GM08714 (cell line): ENCODE measurements around the gene STPG4.

Source experiments
- H3K4me3 ChIP-seq: fragments of 200-500 bp; sonication (Bioruptor generic); 2 replicates; pipeline ENCODE4 v1.5.1; 2014; ENCODE audit warnings: mild to moderate bottlenecking, low read length, inconsistent platforms
- ZNF274 ChIP-seq: IDR thresholded peaks from 2 replicates; pipeline ENCODE4 v1.6.1; 2012; ENCODE audit warnings: mild to moderate bottlenecking, low read depth, low read length

STPG4 gene

DNA sequence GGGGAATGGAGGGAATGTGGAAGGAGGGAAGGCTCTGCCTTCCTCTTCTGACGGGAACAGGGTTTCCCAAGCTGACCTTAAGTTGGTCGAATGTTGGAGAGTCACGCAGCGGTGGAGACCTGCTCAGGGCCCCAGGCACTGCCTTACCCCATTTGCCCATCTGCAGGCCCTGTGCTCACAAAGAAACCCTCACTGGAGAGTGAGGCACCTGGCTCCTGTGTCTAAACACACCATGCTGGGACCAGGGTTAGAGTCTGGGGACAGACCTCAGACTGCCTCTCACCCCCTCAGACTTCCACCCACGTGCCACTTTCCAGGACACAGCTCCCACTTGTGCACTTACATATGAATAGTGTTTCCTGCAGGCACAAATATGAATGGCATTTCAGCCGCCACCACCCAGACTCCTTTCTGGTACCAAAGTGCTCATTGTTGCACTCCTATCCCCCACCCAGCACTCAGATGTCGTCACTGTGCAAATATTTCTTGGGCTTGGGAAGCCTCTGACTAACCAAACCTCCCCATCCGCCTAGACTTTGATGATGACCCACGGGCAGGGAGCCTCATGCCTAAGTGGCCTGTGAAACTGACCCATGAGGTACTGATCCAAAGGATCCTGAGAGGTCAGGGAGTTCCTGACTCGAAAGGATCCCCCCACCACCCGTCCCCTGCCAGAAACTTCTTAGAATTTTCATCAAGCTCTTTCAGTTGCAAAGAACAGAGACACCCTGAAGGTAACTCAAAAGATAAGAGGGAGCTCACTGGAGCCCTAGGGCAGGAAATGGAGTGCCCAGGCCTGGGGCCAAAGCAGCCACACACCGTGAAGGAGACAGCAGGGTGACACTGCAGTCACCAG, 78.3 kb downstream of the STPG4 start:
- no peak overlapping the region for H3K4me3 ChIP-seq
- no peak for TF ChIP-seq ZNF274

DNA sequence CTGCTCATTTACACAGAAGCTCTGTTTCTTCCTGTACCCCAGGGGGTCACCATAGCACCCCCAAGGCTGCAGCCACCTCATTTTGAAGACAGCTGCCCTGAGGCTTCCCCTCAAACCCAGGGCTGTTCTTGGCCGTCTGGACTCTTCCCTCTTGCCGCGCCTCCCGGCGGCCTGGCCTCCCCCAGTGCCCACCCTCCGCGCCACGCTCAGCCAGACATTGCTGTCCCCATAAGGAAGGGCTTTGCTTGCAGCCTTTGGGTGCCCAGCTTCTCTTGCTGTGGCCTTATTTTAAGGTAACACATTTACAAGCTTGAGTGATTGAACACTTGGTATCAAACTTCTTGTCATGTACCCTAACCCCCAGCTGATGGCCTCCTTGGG, 79.0 kb downstream of the STPG4 start:
- H3K4me3 ChIP-seq, result no peak overlapping the region
- TF ChIP-seq ZNF274, result no peak

DNA sequence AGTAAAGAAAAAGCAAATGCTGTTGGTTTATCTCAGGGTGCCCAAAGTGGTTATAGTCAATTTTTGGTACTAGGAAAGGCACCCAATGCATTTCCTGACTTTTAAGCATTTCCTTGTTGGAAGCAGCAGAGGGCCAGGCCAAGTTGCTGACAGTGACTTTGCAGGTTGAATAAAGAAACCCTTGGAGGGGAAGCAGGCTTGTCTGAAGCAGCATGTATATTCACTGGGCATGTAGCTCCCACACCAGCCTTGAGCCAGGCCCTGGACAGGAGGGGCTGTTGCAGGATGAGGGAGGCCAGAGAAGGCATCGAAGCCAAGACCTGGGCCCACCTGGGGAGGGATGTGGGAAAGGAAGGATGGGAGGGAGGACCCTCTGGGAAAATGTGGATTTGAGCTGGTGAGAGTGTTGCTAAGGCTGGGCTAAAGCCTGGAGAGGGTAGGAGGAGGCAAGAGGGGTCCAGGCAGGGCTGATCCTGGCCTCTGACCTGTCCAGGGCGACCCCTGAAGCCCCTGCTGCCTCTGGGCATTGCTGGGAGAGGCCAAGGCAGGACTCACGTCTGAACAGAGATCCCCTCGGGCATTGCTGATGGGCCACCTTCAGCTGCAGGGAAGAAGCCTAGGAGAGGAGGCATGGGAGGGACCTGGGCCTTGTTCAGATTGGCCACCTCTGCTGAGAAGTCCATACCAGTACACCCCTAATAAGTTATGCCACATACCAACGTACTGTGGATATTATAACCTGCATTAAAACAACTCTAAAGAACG, 79.6 kb downstream of the STPG4 start:
- no peak for TF ChIP-seq ZNF274
- H3K4me3 ChIP-seq, result no peak overlapping the region

DNA sequence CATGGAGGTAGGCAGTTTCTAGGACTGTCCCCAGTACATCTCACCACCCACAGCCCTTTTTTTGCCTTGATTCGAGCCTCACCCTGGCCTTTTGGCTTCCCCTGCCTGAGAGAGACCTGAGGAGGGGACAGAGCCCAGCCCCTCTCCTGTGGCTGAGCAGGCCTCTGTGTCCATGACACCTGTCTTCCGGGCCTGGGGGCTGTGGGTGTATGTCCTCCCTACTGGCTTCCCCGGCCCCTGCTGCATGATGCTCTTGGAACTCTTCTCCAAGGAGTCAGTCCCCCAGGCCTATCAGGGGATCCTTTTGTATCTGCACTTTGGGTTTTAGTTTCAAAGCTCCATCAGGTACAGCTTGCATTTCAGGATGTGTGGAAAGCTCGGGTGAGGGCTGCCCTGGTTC, 80.4 kb downstream of the STPG4 start:
- H3K4me3 ChIP-seq, result no peak overlapping the region
- TF ChIP-seq ZNF274, result no peak

DNA sequence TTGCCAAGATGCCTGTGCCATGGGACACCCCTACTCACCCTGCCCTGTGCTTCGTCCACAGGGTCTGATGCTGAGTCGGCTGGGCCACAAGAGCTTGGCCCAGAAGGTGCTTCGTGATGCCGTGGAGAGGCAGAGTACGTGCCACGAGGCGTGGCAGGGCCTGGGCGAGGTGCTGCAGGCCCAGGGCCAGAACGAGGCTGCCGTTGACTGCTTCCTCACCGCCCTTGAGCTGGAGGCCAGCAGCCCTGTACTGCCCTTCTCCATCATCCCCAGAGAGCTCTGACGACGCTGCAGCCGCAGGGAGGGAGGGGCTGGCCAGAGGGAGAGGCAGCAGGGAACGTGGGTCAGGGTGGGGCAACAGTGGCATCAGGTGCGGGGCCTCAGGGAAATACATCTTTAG, 81.5 kb downstream of the STPG4 start:
- TF ChIP-seq ZNF274, result no peak
- no peak overlapping the region for H3K4me3 ChIP-seq

DNA sequence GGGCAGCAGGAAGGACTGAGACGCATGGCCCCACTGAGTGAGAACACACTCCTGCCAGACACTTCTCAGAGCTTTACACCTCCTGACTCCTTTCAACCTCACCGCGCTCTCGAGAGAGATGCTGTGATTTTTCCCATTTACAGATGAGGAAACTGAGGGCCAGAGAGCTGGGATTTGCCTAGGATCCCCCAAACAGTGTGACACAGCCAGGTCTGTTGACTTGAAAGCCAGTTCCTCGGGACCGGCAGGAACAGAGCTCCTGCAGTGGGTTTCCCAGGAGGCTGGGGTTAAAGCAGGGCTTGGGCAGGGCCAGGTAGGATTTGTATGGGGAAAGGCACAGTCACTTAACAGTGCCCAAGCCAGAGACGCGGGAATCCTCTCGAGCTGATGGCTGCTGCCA, 81.9 kb downstream of the STPG4 start:
- no peak overlapping the region for H3K4me3 ChIP-seq
- TF ChIP-seq ZNF274, result no peak

DNA sequence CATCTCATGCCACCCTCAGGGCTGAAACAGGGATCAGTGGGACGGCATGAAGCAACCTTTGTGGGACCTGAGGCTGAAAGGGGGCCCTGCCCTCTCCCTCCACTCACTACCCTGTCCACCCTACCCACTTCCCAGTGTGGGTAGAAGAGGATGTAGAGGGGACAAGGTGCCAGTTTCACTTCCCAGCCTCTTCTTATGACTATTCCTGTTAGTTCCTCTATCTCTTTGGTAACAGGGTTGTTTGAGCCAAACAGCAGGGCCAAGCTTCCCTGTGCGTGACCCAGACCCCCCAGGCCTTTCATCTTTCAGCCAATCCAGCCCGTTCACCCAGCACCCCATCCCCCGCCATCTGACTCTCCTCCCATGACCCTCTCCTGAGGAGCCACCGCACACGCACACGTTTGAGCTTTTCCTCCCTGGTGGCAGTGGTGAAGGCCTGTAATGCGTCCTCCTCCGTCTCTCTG, 82.3 kb downstream of the STPG4 start:
- no peak for TF ChIP-seq ZNF274
- no peak overlapping the region for H3K4me3 ChIP-seq

DNA sequence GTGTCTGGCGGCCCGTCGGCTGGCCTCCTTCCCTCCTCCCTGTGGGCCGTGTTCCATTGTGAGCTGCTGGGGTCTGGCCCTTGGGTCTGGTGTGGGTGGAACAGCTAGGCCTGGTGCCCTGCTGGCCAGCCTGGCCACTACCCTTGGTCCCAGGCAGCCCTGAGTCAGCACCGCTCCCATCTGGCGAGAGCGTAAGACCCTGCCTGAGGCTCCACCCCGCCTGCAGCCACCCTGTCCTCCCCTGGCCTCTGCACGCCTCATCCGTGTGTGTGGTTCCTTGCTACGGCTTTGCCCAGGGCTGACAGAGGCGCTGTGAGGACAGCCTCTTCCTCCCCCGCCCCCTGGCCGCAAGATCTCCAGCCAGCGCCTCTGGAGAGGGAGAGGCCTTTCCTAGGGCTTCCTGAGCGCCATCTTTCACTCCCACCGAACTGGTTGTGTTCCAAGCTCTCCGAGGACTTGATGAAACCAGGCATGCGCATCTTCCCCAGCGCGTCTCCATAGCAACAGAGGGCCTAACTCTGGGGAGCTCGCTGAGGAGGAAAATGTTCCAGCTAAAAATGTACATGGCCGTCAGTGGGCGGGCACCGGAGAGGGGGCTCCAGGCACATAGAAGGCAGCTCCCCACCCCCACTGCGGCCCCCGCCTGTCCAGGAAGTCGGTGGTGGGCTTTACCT, 83.0 kb downstream of the STPG4 start:
- H3K4me3 ChIP-seq, result no peak overlapping the region
- no peak for TF ChIP-seq ZNF274

DNA sequence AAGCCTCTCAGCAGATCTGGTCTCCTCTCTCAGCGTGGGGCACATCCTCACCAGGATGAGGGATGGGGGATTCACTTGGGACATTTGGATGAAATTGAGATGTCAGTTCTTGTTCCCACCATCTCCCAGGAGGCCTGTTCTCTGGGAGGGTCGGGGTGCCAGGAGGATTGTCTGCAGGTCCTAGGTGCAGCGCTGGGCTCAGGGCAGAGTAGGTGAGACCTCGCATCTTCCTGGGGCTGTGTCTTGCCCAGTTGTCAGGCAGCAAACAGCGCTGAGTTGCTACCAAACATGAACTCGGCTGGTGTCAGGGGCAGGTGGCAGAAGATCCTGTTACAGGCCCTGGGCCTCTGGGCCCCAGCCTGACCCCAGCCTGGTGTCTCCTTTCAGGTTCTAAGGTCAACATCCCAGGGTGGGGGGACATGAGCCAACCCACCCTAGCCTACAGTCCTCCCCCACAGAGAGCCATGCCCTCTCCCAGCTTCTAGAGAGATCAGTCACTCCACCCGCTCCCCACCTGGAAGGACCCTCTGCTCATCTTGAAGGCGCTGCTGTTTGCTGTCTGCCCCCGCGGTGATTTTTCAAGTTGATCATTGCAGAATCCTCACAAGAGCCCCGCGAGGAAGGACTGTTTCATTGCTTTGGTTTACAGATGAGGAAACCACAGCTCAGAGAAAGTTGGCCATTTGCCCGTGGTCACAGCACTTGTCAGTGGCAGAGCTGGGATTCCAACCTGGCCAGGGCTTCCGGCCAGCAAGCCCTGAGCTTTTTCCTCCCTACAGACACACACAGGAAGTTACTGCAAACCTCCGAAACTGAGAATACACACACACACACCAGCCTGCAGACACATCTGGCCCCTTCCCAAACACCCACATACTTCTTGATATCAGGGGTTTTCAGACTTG, 83.9 kb downstream of the STPG4 start:
- no peak overlapping the region; the same call in 1 of the 2 replicates for H3K4me3 ChIP-seq
- no peak for TF ChIP-seq ZNF274

DNA sequence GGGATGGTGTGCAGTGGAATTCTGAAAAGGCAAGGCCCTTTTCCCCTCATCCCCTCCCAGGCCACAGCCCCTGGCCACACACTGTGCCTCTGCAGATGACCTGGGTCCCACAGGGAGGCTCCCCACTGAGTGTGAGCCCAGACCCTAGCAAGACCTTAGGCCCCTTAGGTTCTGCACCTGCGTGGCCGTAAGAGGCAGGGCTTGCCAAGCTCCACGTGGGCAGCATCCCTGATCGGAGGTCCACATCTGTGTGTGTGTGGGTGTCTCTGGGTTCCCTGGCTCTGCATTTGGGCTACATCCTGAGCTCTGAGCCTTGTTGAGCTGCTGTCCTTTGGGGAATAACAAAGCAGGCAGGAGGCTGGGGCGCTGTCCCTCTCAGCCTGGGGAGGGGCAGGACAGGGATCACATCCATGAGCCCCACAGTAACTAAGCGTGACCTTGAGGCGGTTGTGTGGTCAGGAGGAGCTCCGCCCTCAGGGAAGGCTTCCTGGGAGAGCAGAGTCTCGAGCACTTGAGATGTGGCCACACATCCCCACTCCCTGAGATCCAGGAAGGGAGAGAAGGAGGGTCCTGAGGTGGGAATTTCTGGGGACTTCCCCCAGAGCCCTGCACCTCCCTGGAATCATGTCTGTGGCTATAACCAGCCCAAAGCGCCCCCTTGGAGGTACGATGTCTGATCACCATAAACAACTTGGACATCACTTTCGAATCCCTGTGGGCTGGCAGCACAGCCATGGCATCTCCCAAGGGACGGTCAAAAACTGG, 84.8 kb downstream of the STPG4 start:
- no peak overlapping the region; the same call in 1 of the 2 replicates for H3K4me3 ChIP-seq
- TF ChIP-seq ZNF274, result no peak

DNA sequence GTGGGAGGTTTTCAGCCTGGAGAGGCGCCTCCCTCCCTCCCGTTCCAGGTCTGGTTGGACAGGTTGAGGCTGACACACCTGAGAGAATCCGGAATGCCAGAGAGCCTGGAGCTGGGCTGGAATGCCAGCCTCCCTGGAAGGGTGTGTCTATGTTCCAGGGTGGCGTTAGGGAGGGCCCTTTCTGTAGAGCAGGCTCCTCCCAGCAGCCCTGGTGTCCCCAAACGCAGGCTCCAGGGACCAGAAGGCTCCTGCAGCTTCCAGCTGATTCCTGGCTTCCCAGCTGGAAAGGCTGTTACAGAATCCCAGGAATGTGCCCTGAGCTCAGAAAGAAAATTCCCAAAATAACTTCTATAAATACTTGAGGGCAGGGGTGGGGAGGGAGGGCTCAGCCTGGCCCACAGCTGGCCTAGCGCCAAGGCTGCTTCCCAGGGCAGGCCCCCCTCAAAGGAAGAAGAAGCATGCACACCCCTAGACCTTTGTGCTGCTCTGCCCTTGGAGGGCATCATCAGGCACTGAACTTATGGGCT, 85.4 kb downstream of the STPG4 start:
- H3K4me3 ChIP-seq, result no peak overlapping the region
- TF ChIP-seq ZNF274, result no peak

DNA sequence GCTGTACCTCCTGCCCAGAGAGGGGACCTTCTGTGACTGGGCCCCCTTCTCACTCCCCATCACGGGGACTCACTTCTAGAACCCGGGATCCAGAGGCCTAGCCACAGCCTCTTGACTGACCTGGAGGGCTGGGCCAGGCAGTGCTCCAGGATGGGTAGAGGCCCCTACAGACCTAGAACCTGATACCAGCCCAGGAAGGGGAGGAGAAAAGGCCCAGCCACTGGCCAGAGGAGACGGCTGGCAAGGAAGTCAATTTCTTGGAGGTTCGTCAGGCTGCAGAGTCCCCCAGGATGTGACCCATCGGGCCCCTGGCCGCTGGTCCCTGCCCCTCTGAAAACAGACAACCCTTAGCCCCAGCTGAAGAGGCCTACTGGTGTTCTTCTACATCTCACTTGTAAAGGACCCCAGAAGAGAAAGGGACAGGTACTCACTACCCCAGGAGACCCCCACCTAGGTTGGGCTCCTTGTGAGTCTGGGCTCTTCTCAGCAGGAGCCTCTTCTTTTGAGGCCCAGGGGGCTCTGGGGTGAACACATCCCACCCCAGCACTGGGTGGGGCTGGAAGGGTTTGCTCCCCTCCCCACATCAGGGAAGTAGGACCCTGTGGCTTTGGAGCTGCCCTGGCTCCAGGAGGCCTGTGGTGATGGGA, 86.0 kb downstream of the STPG4 start:
- TF ChIP-seq ZNF274, result no peak
- no peak overlapping the region for H3K4me3 ChIP-seq

DNA sequence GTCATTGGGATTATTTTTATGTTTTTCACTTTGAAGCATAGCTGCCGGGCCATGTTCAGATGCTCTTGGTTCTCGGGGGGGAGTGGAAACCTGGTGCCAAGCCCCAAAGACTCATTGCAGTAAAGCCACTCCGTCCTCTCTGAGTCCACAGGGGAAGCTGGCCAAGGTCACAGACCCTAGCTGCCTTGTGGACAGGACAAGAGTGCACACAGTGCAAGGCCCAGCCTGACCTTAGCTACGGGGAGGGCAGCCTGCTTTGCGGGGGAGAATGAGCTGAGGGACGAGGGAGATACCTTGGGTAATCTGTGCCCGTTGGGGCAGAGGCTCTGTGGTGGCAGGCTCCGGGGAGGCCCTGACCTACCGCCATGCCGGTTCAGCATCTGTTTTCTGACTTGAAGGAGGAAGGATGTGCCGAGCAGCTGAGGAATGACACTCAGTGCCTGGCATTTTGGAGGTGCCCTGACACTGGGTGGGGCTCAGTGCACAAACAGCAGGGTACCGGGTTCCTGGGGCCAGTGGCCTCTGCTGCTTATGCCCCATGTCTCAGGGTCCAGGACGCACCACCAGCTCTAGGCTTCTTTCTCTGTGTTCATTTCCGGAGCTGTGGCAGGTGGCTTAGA, 87.2 kb downstream of the STPG4 start:
- H3K4me3 ChIP-seq, result no peak overlapping the region
- TF ChIP-seq ZNF274, result no peak
